Endometrial microvascular endothelial cells (primary cell): ENCODE data around the gene ZNF346. TPM values are rescaled to one million over a fixed set of nuclear protein-coding genes. Genes with fewer than 3 reads are reported as not detected.
"Not testable (repeated sequence)": the region's sequence is repeated elsewhere in the genome, so short reads cannot be mapped to it uniquely, and the experiment has no call there.

Experiments used
- in situ Hi-C: cut with HindIII; loops from 2 replicates; pipeline ENCODE4 v1.10.0; 2017; ENCODE audit warnings: low sequenced_read_pairs, low pct_unique_long_range_greater_than_20kb; ENCODE audit errors: inconsistent ontology term
- total RNA-seq: library from RNA; depleted of rRNA; stranded (reverse); fragments of >200 nt; gene quantifications from one replicate; pipeline ENCODE4 v1.2.3, GENCODE V29; 2015; ENCODE audit errors: inconsistent ontology term

Gene ZNF346
- total RNA-seq, 1 donor from 2014 or later, result 13.5 TPM

- in situ Hi-C loops, result no loop called here
These were observed 23.1 kb downstream of the ZNF346 start for GRCh38 chr5:177045631-177046030.

GRCh38 chr5:177048531-177048930 is 26.0 kb downstream of the ZNF346 start:
- in situ Hi-C loops, result not testable (repeated sequence)

DNA sequence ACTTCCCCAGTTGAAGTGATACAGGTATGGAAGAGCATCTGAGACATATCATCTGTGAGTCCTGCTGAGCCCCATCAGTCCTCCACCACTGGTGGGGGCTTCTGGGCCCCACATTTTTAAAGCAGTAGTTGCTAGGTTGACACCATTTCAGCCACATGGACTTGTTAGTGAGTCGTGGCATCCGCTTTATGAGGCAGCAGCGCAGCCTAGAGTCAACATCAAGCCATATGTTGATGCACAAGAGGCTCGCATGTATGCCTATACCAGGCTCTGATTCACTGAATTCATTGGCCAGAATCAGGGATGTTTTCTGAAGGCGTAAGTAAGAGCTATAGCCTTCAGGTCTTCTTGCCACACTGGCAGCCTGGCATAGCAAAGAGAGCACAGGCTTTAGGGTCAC is 26.8 kb downstream of the ZNF346 start:
- in situ Hi-C loops, result no loop called here

- in situ Hi-C loops, result no loop called here
These were observed 42.2 kb downstream of the ZNF346 start for GRCh38 chr5:177064500-177065277.

DNA sequence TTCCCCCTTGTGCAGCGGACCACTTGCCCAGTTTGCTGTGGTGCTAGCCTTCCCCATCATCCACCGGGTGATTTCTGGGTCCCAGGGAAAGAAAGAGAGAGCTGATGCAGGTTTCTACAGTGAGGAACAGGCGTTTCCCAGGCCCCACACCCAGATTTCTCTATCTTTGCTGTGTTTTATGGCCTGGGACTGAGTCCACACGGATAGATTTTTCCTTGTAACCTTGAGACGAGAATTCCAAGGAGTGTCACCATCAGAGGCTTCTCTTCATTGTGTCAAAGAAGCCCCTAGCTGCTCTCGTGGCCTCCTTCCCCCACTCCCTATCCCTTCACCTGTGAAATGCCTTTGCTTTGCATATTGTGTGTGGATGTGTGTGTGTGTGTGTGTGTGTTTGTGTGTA is 43.0 kb downstream of the ZNF346 start:
- in situ Hi-C loops, result no loop called here

- in situ Hi-C loops, result no loop called here
These were observed 43.7 kb downstream of the ZNF346 start for GRCh38 chr5:177066224-177066623.

GRCh38 chr5:177067503-177067902 is 45.0 kb downstream of the ZNF346 start:
- in situ Hi-C loops, result no loop called here

DNA sequence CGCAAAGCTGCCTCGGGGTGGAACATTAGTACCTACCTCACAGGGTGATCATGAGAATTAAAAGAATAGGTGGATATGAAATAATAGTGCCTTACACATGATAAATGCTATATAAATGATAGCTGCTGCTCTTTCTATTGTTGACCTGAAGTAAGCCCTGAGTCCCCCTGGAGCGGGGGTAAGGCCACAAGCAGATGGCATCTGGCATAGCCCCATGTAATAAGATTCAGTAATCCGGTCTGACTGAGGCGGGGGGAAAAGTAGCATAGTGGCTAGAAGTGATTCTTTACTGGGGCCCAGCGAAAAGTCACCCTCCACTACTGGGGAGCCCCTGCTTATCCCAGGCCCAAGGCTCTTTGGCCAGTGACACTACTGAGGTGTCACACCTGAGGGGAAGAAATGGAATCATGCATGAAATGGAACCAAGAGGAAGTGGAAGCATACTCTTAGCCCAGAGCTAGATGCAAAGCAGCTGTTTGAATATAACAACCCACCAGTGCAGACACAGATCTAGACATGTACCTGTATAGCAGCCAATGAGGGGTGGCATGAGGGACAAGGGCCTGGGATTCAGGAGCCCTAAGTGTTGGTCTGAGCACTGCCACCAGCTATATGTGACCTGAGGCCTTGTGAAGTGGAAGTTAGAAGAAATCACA is 48.2 kb downstream of the ZNF346 start:
- in situ Hi-C loops, result no loop called here

DNA sequence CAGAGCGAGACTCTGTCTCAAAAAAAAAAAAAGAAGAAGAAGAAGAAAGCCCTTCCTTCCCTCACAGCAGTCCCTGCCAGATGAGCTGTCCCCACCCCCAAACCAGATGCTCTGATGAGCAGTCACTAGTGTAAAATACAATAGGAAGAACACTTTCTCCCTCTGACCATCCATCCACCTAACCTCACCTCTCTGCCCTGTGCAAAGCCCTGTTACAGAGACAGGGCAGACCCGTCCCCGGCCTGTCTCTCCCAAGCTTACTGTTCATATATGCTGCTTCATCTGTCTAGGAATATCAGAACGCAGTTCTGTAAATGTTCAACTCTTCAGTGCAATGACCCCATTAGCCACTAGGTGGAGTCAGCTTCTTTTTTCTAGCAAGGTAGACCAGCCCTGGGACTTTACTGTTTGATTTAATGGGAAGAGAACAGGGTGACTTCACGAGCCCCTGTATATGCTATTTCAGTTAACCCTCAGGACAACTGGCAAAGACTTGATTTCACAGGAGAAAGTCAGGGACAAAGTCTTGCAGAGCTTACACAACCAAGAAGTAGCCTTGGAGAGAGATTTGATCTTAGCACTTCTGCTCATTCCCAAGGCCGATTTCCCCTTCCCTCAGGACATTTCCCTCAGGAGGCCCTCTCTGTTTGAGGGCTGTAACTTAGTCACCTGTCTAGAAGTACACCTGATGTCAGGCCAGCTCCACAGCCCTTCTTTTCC is 49.3 kb downstream of the ZNF346 start:
- in situ Hi-C loops, result no loop called here

GRCh38 chr5:177077335-177077734 is 54.8 kb downstream of the ZNF346 start:
- in situ Hi-C loops, result no loop called here

DNA sequence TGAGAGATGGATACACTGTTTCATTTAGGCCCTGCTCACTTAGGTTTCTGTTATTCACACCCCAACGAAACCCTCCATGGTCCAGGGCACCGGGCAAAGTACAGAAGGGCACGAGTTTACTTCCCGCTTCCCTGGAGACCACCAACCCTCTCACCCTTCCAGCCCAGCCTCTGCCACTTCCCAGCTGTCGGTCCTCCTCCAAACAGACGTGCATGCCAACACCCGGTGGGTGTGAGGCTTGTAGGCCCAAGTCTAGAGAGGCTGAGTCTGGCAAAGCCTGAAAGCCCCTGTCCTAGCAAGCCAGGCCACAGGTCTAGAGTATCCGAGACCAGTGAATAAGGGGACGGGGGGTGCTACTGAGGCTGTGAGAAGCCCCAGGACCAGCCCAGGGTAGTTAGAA is 57.1 kb downstream of the ZNF346 start:
- in situ Hi-C loops, result no loop called here

DNA sequence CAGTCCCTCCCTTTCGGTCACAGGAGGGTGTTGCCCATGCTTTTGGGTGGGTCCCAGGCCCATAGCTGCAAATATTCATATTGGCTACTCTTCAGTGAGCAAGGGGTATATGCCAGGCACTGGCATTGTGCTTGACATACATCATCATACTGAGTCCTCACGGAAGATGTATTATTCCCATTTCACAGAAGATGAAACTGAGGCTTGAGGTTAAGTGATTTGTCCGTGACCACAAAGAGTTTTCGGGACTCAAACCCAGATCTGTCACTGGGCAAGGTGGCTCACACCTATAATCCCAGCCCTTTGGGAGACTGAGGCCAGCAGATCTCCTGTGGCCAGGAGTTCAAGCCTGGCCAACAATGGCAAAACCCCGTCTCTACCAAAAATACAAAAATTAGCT is 57.8 kb downstream of the ZNF346 start:
- in situ Hi-C loops, result no loop called here

- in situ Hi-C loops, result no loop called here
These were observed 59.4 kb downstream of the ZNF346 start for GRCh38 chr5:177081859-177082258.

DNA sequence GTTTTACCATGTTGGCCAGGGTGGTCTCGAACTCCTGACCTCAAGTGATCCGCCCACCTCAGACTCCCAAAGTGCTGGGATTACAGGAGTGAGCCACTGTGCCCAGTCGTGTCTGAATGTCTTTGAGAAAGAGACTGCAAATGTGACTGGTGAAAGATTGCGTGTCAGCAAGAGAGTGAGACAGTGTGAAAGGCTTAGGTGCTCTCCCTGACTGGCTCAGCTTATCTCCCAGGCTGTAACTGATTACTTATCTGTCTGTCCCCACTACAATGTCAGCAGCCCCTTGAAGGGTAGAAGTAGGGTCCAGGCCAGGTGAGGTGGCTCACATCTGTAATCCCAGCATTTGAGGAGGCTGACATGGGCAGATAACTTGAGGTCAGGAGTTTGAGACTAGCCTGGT is 60.9 kb downstream of the ZNF346 start:
- in situ Hi-C loops, result no loop called here

GRCh38 chr5:177084175-177084574 is 61.7 kb downstream of the ZNF346 start:
- in situ Hi-C loops, result no loop called here

- in situ Hi-C loops, result no loop called here
These were observed 63.6 kb downstream of the ZNF346 start for GRCh38 chr5:177085985-177086653.

DNA sequence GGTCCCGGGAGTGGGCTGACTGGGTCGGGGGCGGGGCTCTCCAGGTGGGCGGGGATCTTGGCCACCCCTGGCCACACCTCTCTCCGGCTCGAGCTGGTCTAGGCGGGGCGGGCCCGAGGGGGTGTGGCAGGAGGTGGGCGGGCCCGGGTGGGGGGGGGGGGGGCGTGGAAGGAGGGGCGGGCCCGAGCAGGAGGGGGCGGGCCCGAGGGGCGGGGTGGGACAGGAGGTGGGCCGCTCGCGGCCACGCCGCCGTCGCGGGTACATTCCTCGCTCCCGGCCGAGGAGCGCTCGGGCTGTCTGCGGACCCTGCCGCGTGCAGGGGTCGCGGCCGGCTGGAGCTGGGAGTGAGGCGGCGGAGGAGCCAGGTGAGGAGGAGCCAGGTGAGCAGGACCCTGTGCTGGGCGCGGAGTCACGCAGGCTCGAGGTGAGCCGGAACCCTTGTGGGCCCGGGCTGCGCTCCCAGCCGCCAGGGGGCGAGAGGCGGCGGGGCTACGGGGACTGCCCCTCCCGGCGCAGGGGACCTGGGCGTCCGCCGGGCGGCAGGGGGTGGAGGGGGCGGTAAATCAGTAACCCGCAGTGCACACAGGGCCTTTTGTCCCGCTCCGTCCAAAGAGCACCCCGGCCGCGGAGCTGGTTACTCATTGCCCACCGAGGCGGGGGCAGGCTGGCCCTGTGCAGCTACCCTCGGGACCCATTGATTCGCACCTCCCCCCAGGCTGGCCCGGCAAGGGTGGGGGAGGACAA is 64.3 kb downstream of the ZNF346 start, which contains the start of gene FGFR4:
FGFR4 (plus strand) TSS at position 262 of the 744 bp plus-strand sequence. CDS start 2,688 bp downstream, outside the sequence.
- in situ Hi-C loops, result no loop called here

DNA sequence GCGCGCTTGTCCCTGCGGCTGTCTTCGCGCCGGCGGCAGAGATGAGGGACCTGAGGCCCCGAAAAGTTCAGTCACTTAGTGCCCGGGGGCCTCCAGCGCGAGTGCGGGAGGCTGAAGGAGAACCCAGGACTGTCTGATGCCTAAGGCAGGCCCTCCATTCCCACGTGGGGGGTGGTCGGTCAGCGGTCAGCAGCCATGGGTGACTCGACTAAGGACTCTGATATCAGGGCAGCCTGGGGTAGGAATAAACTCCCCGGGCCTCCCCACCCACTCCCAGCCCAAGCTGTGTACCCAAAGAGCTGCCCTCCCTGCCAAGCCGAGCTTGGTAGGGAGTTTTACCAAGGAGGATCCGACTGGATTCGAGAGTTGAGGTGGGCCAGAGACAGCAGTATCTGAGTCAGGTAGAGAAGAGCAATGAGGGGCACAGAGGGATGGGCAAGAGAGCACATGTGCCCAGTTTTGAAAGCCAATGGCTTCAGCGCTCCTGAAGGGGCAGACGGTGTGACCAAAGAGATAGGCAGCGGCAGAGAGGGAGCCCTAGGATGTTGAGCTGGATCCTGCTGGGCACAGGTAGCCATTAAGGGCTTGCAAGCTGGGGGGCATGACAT is 65.0 kb downstream of the ZNF346 start:
- in situ Hi-C loops, result no loop called here
